ENCODE data around the gene GALNT14. TPM values are rescaled to one million over a fixed set of nuclear protein-coding genes. Genes with fewer than 3 reads are reported as not detected.

Gene GALNT14
- total and polyA plus RNA-seq, 10 of the 15 experiments (the other 5 are each of a cell fraction or from before 2014, with no cell fraction given): 3.7 to 17.8 (median 6.0) TPM

GRCh38 chr2:31142110-31142509 lies 3.9 kb upstream of the GALNT14 start:
- Histone ChIP-seq H3K79me2 (ENCODE audit: control insufficient read depth, insufficient read depth, low read length) (no peaks in the 10 kb centered on the region), H3K4me3 (no peak overlapping the region), H3K9ac (ENCODE audit: control insufficient read depth, insufficient read depth, low read length) (no peak overlapping the region), H4K20me1 (ENCODE audit: control insufficient read depth, insufficient read depth) (no peaks in the 10 kb centered on the region), H3K36me3 (ENCODE audit: control insufficient read depth in 2 of 2, insufficient read depth in 2 of 2, low read length in 1 of 2) (no peaks in the 10 kb centered on the region), H2AFZ (ENCODE audit: control insufficient read depth, low read depth, low read length) (no peak overlapping the region), H3K9me3 (replicated peaks; ENCODE audit: control insufficient read depth, insufficient read depth, low read length) (no peaks in the 10 kb centered on the region), H3K4me2 (ENCODE audit: control insufficient read depth, insufficient read depth) (no peak overlapping the region), H3K27me3 (replicated peaks in 1 of 2; ENCODE audit: control insufficient read depth in 2 of 2, insufficient read depth in 2 of 2, low read length in 1 of 2) (peaks cover 2 to 16% of the 10 kb centered on the region in 2 experiments), H3K27ac (ENCODE audit: control insufficient read depth, insufficient read depth) (no peak overlapping the region), H3K4me1 (ENCODE audit: control insufficient read depth, insufficient read depth, low read length) (no peaks in the 10 kb centered on the region; the same call in 1 of the 2 replicates)
- ChIA-PET POLR2A (interaction anchor here (0.5 kb wide), 1 partner anchor 900 kb away, joined by 3 read pairs; no protein-coding TSS in a partner anchor), CTCF (interaction anchor here (0.9 to 1.8 kb wide), 4 partner anchors 11 to 192 kb away, joined by 3 to 4 read pairs (median 4); no protein-coding TSS in a partner anchor), RAD21 (ENCODE audit: unreplicated experiment) (no interaction called here), SMC1A (ENCODE audit: uncharacterized antibody, unreplicated experiment) (no interaction called here)
- no TSS peak for BruUV-seq (replicated peaks)
- in situ Hi-C loops (cut with MboI): no loop called here
- intact Hi-C loops (cut with micrococcal nuclease; ENCODE audit: unreplicated experiment): no loop called here
- WGBS (ENCODE audit: insufficient coverage, insufficient replicate concordance, low lambda C conversion rate, missing lambda C conversion rate): 24% methylated on average over 3 of the region's 3 CpGs
- no peak for DNase-seq (ENCODE audit: low read depth, low spot score)
- no peak for ATAC-seq
- no peak for TF ChIP-seq HCFC1 (IDR thresholded peaks at IDR 0.05; ENCODE audit: low read length)
- TF ChIP-seq TAF1 (IDR thresholded peaks at IDR 0.05; ENCODE audit: borderline replicate concordance, low read depth, low read length): no peak
- no peak for TF ChIP-seq FOXM1 (IDR thresholded peaks at IDR 0.05; ENCODE audit: low read depth, low read length)
- TF ChIP-seq, protein P1, sequence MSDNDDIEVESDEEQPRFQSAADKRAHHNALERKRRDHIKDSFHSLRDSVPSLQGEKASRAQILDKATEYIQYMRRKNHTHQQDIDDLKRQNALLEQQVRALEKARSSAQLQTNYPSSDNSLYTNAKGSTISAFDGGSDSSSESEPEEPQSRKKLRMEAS (IDR thresholded peaks at IDR 0.05; ENCODE audit: low read depth, low read length): no peak
- TF ChIP-seq MYC (IDR thresholded peaks at IDR 0.05; ENCODE audit: insufficient read depth, insufficient read length, insufficient replicate concordance, low read length, severe bottlenecking): no peak
- no peak for TF ChIP-seq WRNIP1 (IDR thresholded peaks at IDR 0.05; ENCODE audit: borderline replicate concordance, low read depth, low read length)
- TF ChIP-seq NR2F1 (conservative IDR thresholded peaks at IDR 0.05): no peak
- no peak for TF ChIP-seq ATF7 (IDR thresholded peaks at IDR 0.05; ENCODE audit: low read depth)
- no peak for TF ChIP-seq SP1 (IDR thresholded peaks at IDR 0.05; ENCODE audit: low read depth, low read length)
- FAIRE-seq: no peak
